GM12874 (cell line): ENCODE results near the gene CPSF4.

Experiments
- TF ChIP-seq, protein P1 (sequence below): IDR thresholded peaks from 2 replicates; pipeline ENCODE4 v1.5.1; 2011; ENCODE audit warnings: low read depth, mild to moderate bottlenecking, control low read depth, low read length, moderate library complexity; ENCODE audit not compliant: insufficient read depth

CPSF4 gene

GRCh38 chr7:99403764-99404163 lies 35.0 kb upstream of the CPSF4 start:
- TF ChIP-seq, protein P1, sequence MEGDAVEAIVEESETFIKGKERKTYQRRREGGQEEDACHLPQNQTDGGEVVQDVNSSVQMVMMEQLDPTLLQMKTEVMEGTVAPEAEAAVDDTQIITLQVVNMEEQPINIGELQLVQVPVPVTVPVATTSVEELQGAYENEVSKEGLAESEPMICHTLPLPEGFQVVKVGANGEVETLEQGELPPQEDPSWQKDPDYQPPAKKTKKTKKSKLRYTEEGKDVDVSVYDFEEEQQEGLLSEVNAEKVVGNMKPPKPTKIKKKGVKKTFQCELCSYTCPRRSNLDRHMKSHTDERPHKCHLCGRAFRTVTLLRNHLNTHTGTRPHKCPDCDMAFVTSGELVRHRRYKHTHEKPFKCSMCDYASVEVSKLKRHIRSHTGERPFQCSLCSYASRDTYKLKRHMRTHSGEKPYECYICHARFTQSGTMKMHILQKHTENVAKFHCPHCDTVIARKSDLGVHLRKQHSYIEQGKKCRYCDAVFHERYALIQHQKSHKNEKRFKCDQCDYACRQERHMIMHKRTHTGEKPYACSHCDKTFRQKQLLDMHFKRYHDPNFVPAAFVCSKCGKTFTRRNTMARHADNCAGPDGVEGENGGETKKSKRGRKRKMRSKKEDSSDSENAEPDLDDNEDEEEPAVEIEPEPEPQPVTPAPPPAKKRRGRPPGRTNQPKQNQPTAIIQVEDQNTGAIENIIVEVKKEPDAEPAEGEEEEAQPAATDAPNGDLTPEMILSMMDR, result no peak

DNA sequence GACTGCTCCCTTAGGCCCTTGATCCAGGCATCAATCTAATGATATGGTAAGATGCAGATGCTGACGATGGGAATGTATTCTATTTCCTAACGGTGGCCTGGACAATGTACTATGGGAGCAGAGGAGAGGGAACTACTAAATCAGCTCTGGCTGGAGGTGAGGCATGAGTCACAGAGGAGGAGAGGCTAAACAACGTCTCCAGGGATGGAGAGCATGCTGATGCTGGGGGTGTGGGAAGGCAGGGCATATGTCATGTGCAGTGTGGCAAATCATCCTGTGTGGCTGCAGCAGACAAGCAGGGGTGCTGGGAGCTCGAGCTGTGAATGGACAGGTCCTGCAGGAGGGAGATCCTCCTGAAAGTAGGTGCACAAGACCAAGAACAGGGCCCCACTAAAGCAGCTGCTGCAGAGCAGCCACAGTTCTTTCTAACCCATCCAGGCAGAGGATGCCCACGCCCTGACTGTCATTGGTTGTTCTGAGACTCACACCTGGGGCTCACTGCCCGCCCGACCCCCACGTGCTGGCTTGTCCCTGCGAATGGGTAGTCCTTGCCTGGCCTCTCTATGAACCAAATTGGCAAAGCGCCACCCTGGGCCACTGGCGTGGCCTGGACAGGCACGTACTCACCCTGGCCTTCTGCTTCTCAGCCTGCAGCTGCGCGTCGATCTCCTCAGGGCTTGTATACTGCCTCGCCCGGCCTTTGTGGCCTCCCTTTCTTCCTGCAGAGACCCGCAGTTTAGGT lies 34.3 kb upstream of the CPSF4 start:
- TF ChIP-seq, protein P1, result no peak

- TF ChIP-seq, protein P1, result no peak
Measured at GRCh38 chr7:99404977-99405320, 33.8 kb upstream of the CPSF4 start.

DNA sequence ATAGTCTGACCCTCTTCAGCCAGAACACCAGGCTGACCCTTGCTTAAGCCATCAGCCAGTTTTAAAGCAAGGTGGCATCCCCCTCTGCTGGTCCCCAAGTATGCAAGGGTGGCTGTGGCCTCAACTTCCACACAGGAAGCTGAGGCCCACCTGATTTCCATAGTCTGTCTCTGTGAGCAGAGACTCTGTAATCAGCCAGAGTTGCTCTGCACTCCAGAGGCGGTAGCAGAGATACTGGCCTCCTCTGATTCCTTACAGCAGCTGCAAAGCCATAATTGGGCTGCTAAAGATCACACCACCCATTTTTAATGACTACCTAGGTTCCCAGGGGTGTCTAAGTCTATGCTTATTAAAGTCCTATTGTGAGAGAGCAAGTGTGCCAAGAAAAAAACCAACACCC lies 32.2 kb upstream of the CPSF4 start:
- TF ChIP-seq, protein P1, result no peak

GRCh38 chr7:99407872-99408378 lies 30.8 kb upstream of the CPSF4 start:
- TF ChIP-seq, protein P1, result no peak

DNA sequence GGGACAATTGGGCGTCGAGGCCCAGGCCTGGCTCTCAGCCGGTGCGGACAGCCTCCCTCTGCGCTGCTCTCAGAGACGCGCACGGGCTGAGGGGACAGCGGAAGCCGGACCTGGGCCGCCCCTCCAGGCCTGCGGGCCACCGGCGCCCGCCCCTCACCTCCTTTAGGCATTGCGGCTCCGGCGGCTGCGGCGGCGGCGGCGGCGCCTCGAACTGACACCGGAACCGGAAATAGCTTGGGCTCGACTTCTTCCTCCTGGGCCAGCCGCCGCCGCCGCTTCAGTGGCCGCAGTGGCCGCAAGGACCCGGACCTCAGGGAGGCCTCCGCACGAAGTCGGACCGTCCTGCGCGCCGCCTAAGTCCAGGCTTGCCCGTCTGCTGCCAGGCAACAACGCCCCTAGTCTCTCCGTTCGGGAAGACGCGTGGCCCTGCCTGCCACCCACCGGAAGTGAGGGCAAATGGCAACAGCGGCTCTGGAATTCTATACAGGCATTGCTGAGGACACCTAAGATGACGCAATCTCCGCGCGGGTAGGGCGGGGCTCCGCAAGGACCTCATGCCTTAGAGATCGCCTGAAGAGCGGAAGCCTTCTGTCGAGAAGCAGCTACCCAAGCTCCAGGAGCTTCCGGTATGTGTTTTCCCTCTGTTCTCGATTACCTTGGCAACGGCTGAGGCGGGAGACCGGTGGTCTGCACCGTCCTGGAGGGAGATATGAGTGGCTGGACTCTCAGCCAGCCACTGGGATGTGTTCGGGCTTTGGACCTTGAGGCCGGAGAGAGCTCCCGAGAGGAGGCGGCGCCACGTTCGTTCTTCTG lies 30.2 kb upstream of the CPSF4 start, which contains the start of the genes BUD31 and PDAP1:
Gene BUD31, plus strand, starts transcription at position 591 of the 813 bp plus-strand sequence. CDS start 2,124 bp downstream, outside the sequence.
Gene PDAP1, minus strand, starts transcription at position 219 of the 813 bp plus-strand sequence. Its CDS starts 49 bp downstream, at position 170.
- TF ChIP-seq, protein P1, result no peak

- TF ChIP-seq, protein P1, result no peak
Measured at GRCh38 chr7:99409192-99409572, 29.6 kb upstream of the CPSF4 start.
